Fibroblast of villous mesenchyme (primary cell): Measurements from ENCODE around the gene LAMA5. TPM values are rescaled to one million over a fixed set of nuclear protein-coding genes. Genes with fewer than 3 reads are reported as not detected.

ENCODE experiments used
- DNase-seq: peaks from one replicate; pipeline ENCODE4 v3.0.0-alpha.2; 2010; ENCODE audit warnings: low read depth
- H3K4me3 ChIP-seq: 2 replicates; pipeline ENCODE4 v1.5.1; 2011; ENCODE audit warnings: low read depth, mild to moderate bottlenecking, low read length
- total RNA-seq: library from RNA; depleted of rRNA; stranded (reverse); fragments of >200 nt; gene quantifications from 2 replicates; pipeline ENCODE4 v1.2.3, GENCODE V29; 2012
- TF ChIP-seq, protein P1 (sequence below): IDR thresholded peaks from 2 replicates; pipeline ENCODE4 v1.5.1; 2012; ENCODE audit warnings: low read depth, mild to moderate bottlenecking, low read length; ENCODE audit not compliant: insufficient read depth

The LAMA5 gene
- total RNA-seq, 1 donor: 55.3 TPM

- peak within 1 kb of the TSS; percentile 81 for H3K4me3 ChIP-seq
- peak; percentile 97 for DNase-seq
- TF ChIP-seq, protein P1, sequence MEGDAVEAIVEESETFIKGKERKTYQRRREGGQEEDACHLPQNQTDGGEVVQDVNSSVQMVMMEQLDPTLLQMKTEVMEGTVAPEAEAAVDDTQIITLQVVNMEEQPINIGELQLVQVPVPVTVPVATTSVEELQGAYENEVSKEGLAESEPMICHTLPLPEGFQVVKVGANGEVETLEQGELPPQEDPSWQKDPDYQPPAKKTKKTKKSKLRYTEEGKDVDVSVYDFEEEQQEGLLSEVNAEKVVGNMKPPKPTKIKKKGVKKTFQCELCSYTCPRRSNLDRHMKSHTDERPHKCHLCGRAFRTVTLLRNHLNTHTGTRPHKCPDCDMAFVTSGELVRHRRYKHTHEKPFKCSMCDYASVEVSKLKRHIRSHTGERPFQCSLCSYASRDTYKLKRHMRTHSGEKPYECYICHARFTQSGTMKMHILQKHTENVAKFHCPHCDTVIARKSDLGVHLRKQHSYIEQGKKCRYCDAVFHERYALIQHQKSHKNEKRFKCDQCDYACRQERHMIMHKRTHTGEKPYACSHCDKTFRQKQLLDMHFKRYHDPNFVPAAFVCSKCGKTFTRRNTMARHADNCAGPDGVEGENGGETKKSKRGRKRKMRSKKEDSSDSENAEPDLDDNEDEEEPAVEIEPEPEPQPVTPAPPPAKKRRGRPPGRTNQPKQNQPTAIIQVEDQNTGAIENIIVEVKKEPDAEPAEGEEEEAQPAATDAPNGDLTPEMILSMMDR: peak; percentile 88
Measured at GRCh38 chr20:62302341-62303061, 64.6 kb downstream of the LAMA5 start, which contains the start of gene ADRM1. Gene ADRM1 (plus strand): TSS chr20:62302997. CDS start chr20:62303569, 572 bp downstream.

- TF ChIP-seq, protein P1: peak; percentile 84
- peak overlapping the region; percentile 77 for H3K4me3 ChIP-seq
- DNase-seq: peak; percentile 93
Measured at GRCh38 chr20:62301773-62302340, 65.3 kb downstream of the LAMA5 start.

GRCh38 chr20:62301111-62301668 lies 65.9 kb downstream of the LAMA5 start:
- H3K4me3 ChIP-seq: no peak overlapping the region
- TF ChIP-seq, protein P1: no peak
- DNase-seq: no peak

- DNase-seq: no peak
- H3K4me3 ChIP-seq: no peak overlapping the region
- TF ChIP-seq, protein P1: no peak
Measured at GRCh38 chr20:62300319-62300718, 66.8 kb downstream of the LAMA5 start.

DNA sequence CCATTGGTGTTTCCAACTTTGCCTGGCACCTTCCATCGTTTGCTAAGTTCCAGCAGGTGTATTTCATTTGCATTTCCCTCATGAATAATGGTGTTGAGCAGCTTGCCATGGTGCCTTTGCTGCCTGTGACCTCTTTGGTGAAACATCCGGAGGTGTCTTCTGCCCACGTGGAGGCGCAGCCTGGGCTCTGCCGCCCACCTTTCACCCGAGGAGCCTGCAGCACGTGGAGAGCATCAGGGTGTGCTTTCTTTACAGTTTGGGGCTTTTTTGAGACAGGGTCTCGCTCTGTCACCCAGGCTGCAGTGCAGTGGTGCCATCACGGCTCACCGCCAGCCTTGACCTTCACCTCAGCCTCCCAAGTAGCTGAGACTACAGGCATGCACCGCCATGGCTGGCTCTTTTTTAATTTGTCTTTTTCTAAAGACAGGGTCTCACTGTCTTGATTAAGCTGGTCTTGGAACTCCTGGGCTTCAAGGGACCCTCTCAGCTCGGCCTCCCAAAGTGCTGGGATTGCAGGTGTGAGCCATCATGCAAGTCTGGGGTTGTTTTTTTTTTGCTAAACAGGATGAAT lies 67.4 kb downstream of the LAMA5 start:
- no peak overlapping the region for H3K4me3 ChIP-seq
- TF ChIP-seq, protein P1: no peak
- no peak for DNase-seq

- TF ChIP-seq, protein P1: no peak
- H3K4me3 ChIP-seq: no peak overlapping the region
- DNase-seq: no peak
Measured at GRCh38 chr20:62298577-62299249, 68.4 kb downstream of the LAMA5 start.
